NCI-H187 (cell line): ENCODE data around the gene COMP.

ENCODE experiments used
- DNase-seq, 2 experiments: peaks; one replicate each; lab custom pipeline; 2025; lab: John Stamatoyannopoulos, UW

The COMP gene

DNA sequence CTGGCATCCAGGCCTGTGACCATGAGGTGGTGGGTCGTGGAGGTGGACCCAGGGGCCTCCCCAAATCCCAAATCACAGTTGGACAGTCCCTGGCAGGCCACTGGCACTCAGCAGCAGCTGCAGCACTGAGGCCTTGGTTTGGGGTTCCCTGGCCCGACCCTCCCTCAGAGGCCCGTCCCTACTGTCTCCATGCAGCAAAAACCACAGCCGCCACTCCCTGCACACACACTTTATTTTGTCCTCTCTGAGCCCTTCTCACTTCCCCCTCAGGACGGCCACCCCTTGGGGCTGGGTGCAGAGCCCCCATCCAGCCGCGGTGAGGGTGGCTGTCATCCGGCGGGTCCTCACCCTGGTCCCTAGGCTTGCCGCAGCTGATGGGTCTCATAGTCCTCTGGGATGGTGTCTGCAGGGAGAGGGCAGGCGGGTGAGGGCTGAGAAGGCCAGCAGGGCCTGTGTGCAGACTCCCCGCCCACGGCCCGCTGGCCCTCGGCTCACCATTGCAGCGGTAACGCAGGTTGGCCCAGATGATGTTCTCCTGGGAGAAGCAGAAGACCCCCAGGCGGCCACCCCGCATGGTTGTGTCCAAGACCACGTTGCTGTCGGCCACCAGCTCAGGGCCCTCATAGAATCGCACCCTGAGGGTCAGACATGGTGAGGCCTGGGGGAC is 8.4 kb downstream of the COMP start:
- DNase-seq = no peak

DNA sequence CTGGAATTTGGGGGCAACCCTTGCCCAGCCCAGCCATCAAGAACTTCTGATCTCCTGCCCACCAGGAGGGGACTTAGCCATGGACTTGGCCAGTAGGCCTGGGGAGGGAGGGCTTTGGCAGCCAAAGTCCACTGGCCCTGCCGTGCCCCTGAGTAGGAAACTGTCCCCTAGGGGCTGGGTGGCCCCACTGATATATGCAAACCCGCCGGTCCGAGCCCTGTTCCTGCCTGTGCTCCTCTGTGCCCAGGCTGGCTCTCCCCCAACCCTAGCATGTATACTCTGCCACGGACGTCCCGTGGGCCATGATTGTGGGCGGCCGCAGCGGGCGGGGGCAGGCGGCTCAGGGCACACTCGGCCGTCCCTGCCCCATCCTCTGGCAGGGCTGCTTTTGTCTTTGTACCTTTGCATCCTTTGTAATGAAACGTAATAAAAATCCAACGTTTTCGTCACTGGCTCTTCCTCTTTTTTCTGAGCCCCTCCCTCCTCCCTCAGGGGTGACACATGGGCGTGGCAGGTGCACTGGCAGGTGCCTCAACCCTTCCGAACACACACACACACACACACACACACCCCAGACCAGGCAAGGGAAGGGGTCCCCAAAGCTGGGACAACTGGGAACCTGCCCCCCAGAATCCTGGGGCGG is 9.1 kb downstream of the COMP start:
- no peak for DNase-seq

GRCh38 chr19:18781047-18781600 is 10.0 kb downstream of the COMP start:
- DNase-seq = no peak

GRCh38 chr19:18780631-18781030 is 10.5 kb downstream of the COMP start:
- DNase-seq = no peak

- no peak for DNase-seq
These were observed 11.0 kb downstream of the COMP start for GRCh38 chr19:18780081-18780480.

DNA sequence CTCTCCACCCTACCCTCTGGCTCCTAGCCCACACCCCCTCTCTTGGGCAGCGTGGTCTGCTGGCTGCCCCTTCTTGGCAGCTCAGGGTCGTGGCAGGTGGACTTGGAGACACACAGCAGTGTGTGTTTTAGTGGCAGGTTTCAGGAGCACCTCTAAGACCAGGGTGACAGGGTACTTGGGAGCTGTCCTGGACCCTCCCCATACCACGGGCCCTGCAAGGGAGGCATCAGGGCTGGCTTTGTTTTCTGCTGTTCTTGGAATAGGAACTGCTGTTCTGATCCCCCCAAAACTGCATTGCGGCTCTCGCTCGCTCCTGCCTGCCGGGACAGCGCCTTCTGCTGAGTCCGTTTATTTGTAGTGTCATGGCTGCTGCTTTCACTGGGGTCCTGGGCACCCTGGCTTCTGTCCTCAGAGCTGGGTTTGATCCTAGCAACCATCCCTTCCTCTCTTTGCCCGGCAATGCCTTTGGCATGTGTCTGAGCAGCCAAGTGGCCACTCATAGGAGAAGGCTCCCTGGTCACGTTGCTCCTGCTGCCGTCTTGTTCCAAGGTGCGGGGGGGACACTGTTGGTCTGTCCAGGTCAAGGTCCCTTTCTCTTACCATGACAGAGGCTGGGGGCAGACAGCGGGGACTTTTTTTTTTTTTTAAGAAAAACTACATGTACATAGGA is 12.1 kb downstream of the COMP start:
- DNase-seq = no peak

GRCh38 chr19:18778076-18778389 is 13.1 kb downstream of the COMP start:
- DNase-seq = no peak

DNA sequence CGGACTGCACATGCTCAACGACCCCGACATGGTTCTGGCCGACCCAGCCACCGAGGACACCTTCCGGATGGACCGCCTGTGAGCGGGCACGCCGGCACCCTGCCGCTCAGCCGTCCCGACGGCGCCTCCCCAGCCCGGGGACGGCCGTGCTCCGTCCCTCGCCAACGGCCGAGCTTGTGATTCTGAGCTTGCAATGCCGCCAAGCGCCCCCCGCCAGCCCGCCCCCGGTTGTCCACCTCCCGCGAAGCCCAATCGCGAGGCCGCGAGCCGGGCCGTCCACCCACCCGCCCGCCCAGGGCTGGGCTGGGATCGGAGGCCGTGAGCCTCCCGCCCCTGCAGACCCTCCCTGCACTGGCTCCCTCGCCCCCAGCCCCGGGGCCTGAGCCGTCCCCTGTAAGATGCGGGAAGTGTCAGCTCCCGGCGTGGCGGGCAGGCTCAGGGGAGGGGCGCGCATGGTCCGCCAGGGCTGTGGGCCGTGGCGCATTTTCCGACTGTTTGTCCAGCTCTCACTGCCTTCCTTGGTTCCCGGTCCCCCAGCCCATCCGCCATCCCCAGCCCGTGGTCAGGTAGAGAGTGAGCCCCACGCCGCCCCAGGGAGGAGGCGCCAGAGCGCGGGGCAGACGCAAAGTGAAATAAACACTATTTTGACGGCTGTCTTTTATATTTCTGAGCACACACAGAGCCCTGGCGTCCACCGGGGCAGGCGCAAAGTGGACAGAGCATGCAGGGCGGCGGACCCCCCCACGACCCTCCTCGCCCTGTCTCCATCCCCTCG is 13.6 kb downstream of the COMP start:
- no peak for DNase-seq

DNA sequence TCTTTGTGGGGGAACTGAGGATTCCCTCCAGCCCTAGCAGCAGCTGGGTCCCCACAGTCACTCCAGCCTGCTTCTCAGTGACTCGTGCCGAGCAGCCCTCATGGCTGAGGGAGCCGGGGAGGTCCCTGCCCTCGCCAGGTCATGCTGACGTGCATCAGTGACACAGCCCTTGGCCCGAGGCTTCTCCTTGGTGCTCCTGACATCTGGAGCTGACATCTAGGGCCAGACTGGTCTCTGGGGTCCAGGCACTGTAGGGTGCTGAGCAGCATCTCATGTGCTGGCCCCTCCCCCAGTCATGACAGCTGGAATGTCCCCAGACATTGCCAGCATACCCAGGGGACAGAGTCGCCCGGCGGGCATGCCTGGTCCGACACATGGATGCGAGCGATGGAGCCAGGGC is 14.4 kb downstream of the COMP start:
- DNase-seq = no peak

DNA sequence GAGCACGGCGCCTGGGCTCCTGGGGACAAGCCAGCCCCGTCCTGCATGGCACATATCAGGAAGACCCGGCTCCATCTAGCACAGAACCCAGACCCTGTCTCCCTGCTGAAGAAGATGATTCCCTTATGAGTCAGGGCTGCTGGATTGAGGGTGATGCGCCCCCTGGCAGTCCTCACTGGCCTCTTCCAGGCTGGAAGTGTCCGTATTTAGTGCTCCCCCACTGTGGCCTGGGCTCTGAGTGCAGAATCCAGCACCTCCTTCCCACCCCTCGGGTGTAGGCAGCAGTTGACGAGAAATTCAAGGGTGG is 14.9 kb downstream of the COMP start:
- DNase-seq = no peak

GRCh38 chr19:18775586-18776287 is 15.4 kb downstream of the COMP start:
- no peak for DNase-seq

DNA sequence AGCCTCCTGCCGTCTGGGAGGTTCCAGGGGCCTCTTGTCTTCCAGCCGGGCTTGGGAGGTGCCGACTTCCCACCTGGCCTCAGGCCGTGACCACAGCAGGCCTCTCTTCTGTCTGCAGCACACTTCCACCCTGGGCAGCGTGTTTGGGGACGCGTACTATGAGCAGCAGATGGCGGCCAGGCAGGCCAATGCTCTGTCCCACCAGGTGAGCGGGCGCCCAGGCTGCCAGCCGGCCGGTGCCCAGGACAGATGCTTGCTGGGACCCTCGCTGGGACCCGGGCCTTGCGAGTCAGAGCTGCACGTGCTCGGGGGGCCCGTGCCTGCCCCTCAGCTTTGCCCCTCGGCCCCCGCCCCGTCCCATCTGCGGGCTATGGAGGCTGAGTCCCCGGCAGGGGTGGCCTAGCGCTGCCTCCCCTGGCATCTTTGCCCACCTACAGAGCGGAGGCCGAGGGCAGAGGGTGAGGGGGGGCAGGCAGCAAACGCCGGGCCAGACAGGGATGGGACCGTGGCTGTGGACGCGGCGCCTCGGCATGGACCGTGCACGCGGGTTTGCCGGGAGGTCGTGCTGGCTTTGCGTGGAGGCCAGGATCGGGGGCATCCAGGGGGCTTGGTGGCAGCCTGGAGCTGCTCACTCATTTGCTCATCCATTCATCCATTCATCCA is 16.2 kb downstream of the COMP start:
- no peak for DNase-seq

DNA sequence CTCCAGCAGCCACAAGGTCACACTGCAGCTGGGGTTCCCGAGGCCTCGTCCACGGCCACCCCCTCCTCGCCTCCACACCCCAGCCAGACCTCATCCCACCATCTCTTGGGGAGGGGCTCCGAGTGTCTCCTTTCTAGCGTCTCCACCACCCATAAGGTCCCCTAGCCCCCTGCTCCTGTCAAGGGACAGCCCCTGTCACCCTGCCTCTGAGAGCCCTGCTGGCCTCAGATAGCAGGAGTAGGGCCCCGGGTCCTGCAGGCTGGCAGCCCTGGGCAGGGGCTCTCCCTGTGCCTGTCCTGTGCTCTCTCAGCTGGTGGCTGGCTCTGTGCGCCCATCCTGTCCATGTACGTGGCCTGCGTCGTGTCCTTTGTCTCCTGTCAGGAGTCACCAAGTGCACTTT is 17.0 kb downstream of the COMP start:
- DNase-seq = no peak

GRCh38 chr19:18773682-18774081 is 17.4 kb downstream of the COMP start:
- no peak for DNase-seq

DNA sequence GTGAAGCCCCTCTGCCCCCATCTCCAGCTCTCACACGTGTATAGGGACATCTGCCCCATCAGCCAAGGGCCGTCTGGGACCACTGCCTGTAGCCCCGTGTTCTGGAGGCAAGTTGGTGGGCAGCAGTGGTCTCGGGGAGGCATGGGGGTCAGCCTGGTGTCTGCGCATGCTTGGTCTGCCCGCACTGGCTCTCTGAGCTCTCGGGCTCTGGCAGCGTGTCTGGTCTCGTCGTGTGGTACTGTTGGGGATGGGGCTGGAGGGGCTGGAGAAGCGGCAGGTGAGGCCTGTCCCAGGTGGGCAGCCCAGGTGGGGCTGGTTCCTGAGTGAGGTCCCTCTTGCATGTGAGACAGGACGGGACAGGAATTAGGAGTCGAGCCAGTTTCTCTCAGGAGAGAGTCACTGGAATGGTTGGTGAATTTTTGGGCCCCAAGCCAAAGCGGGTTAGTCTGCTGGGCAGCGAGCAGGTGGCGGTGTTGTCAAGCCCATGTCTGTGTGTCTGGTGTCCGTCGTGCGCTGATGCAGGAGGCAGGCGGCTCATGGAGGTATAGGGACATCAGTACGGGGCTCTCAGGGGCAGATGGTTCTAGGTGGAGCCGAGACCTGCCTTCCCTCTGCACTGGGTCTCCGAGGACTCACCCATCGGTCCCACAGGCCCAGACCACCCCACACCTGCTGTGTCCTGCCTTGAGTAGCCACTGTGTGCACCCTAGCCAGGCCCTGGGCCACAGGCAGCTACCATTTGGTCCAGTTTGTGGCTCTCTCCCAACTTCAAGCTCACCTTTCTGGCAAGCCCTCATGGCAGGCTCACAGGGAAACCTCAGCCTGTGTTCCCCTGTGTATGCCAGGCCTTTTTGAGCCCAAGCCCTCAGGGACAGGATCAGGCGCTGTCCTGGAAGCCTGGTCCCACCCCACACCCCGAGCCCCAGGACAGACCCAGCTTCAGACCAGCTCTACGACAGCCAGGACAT is 18.2 kb downstream of the COMP start:
- DNase-seq = no peak

DNA sequence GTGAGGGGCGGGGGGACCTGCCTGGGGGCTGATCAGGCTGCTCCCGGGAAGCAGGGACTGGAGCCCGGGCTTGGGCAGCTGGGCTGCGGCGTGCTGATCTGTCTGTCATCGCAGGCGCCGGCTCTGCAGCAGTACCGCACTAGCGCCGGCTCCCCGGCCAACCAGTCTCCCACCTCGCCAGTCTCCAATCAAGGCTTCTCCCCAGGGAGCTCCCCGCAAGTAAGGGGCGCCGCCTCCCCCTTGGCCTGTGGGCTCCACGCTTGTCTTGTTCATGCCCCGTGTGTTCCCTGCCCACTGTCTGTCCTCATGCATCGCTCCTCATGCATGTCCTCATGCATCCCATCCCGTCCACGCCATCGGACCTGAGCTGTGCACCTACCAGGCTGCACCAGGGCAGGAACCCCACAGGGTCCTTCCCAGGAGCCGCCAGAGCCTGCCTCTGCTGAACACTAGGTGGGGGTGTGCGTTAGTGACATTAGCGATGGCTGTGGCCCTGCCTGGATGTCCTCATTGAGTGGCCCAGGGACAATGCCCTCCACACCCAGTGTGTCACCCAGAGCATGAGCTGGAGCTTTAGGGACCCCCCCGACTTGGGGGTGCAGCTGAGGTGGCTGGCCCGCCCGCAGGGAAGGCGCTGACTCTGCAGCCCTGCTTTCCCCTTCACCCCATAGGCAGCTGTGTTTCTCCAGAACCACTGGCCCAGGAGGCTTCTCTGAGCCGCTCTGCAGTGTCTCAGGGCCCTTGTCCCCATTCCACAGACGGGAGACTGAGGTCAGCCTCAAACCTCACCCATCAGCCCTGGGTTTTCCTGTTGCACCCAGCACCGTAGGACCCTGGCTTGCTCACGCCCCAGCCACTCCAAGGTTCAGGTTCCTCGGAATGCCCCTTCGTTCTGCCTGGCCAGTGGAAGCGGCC is 19.5 kb downstream of the COMP start:
- DNase-seq = no peak

DNA sequence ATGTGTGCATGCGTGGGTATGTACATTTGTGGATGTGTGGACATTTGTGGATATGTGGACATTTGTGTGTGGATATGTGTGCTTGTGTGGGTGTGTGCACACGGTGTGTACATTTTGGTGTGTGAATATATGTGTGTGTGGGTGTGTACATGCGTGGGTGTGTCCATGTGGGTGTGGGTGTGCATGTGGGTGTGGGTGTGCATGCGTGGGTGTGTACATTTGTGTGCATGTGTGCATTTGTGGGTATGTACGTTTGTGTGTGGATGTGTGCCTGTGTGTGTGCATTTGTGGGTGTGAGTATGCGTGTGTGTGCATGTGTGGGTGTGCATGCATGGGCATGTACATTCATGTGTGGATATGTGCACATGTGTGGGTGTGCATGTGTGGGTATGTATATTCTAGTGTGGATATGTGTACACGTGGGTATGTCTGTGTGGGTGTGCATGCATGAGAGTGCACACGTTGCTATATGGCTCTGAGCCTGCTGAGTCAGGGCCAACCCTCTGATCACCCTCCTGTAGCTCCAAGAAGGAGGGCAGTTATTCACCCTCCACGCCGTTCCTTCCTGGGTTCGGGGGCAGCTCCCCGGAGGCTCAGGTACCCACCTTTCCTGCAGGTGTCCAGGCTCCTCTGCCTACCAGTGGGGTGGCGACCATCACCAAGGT is 20.3 kb downstream of the COMP start:
- no peak for DNase-seq

GRCh38 chr19:18769989-18770528 is 21.0 kb downstream of the COMP start:
- no peak for DNase-seq
